ENCODE data around the gene ZDHHC4. TPM values are rescaled to one million over a fixed set of nuclear protein-coding genes. Genes with fewer than 3 reads are reported as not detected.

Gene ZDHHC4
- total and polyA plus RNA-seq, 2 of the 13 experiments (the other 11 are each of a cell fraction or from before 2014, with no cell fraction given) = 83.2 to 188 TPM

GRCh38 chr7:6637544-6638229 lies 60.4 kb downstream of the ZDHHC4 start (continued):
- no peak for TF ChIP-seq CEBPZ (IDR thresholded peaks at IDR 0.05; ENCODE audit: low read length)
- no peak for TF ChIP-seq ZKSCAN8 (CRISPR knock-in tag; IDR thresholded peaks at IDR 0.05; ENCODE audit: borderline replicate concordance)
- no peak for TF ChIP-seq CBX5 (CRISPR knock-in tag; IDR thresholded peaks at IDR 0.05; ENCODE audit: borderline replicate concordance)
- 0 out of 2 replicates have a peak, but pooled peaks have one; percentile 9 for TF ChIP-seq SALL2 (CRISPR knock-in tag; IDR thresholded peaks at IDR 0.05)
- 0 out of 2 replicates have a peak, but pooled peaks have one; percentile 18 for TF ChIP-seq RBFOX2 (IDR thresholded peaks at IDR 0.05; ENCODE audit: low read depth, low read length)
- no peak for TF ChIP-seq ZNF839 (CRISPR knock-in tag; IDR thresholded peaks at IDR 0.05; ENCODE audit: borderline replicate concordance)
- TF ChIP-seq TGIF2 (CRISPR knock-in tag; IDR thresholded peaks at IDR 0.05) = no peak
- TF ChIP-seq ZNF18 (CRISPR knock-in tag; IDR thresholded peaks at IDR 0.05; ENCODE audit: insufficient replicate concordance) = no peak
- 0 out of 2 replicates have a peak, but pooled peaks have one; percentile 29 for TF ChIP-seq ZNF639 (CRISPR knock-in tag; conservative IDR thresholded peaks at IDR 0.05)
- no peak for TF ChIP-seq ZNF124 (CRISPR knock-in tag; IDR thresholded peaks at IDR 0.05)
- TF ChIP-seq ZBTB43 (CRISPR knock-in tag; conservative IDR thresholded peaks at IDR 0.05) = no peak
- peak; percentile 22; the same call in 1 of the 2 replicates for TF ChIP-seq ZNF772 (CRISPR knock-in tag; IDR thresholded peaks at IDR 0.05)
- TF ChIP-seq DRAP1 (CRISPR knock-in tag; IDR thresholded peaks at IDR 0.05) = no peak
- no peak for TF ChIP-seq ZNF816 (CRISPR knock-in tag; IDR thresholded peaks at IDR 0.05; ENCODE audit: borderline replicate concordance)
- no peak for TF ChIP-seq ZBTB21 (CRISPR knock-in tag; IDR thresholded peaks at IDR 0.05)
- TF ChIP-seq NR2F1 (CRISPR knock-in tag; IDR thresholded peaks at IDR 0.05) = no peak
- no peak for TF ChIP-seq ZNF335 (CRISPR knock-in tag; IDR thresholded peaks at IDR 0.05)
- peak; percentile 33; the same call in 1 of the 2 replicates for TF ChIP-seq ZFX (CRISPR knock-in tag; IDR thresholded peaks at IDR 0.05; ENCODE audit: low read depth)
- peak; percentile 87 for TF ChIP-seq PATZ1 (CRISPR knock-in tag; IDR thresholded peaks at IDR 0.05)
